Renal cortex interstitium (tissue), 11 donors: ENCODE measurements around the gene XYLT1. TPM values are rescaled to one million over a fixed set of nuclear protein-coding genes. Genes with fewer than 3 reads are reported as not detected.
A peak's percentile ranks its signal among the peaks of the same experiment; 100 is the strongest.

ENCODE experiments used
- DNase-seq, 11 donors: peaks; one replicate each; pipeline ENCODE4 v3.0.0-alpha.2; 2013; ENCODE audit warnings: low read depth in 9 of 11, low spot score in 4 of 11; ENCODE audit errors: extremely low read depth in 1 of 11
- polyA plus RNA-seq, 3 donors: library from polyadenylated mRNA; unstranded; fragments of 120-200 nt; gene quantifications; one replicate each; pipeline ENCODE4 v1.2.1, GENCODE V29; 2013; ENCODE audit not compliant: insufficient read length in 3 of 3

XYLT1 gene
- polyA plus RNA-seq, 3 donors, result 6.8 to 10.5 (median 7.8) TPM

- DNase-seq, result peak in 1 of 11 donors; percentile 31
Measured at GRCh38 chr16:17369421-17370222, 101.1 kb downstream of the XYLT1 start.

- DNase-seq, result no peak
Measured at GRCh38 chr16:17368951-17369350, 101.8 kb downstream of the XYLT1 start.

GRCh38 chr16:17368446-17368845 lies 102.3 kb downstream of the XYLT1 start:
- DNase-seq, result no peak

- no peak for DNase-seq
Measured at GRCh38 chr16:17367923-17368322, 102.8 kb downstream of the XYLT1 start.

- no peak for DNase-seq
Measured at GRCh38 chr16:17367036-17367435, 103.7 kb downstream of the XYLT1 start.

- DNase-seq, result no peak
Measured at GRCh38 chr16:17366299-17366961, 104.3 kb downstream of the XYLT1 start.

GRCh38 chr16:17365591-17366298 lies 105.0 kb downstream of the XYLT1 start:
- DNase-seq, result no peak

- no peak for DNase-seq
Measured at GRCh38 chr16:17365211-17365541, 105.6 kb downstream of the XYLT1 start.

GRCh38 chr16:17364319-17365210 lies 106.2 kb downstream of the XYLT1 start:
- DNase-seq, result peak in 1 of 11 donors; percentile 39

GRCh38 chr16:17362946-17363345 lies 107.8 kb downstream of the XYLT1 start:
- DNase-seq, result no peak

GRCh38 chr16:17362183-17362582 lies 108.6 kb downstream of the XYLT1 start:
- DNase-seq, result no peak

- DNase-seq, result no peak
Measured at GRCh38 chr16:17360693-17361122, 110.1 kb downstream of the XYLT1 start.

GRCh38 chr16:17359788-17360390 lies 110.9 kb downstream of the XYLT1 start:
- no peak for DNase-seq

- no peak for DNase-seq
Measured at GRCh38 chr16:17358846-17359245, 111.9 kb downstream of the XYLT1 start.

- no peak for DNase-seq
Measured at GRCh38 chr16:17358355-17358754, 112.4 kb downstream of the XYLT1 start.

- no peak for DNase-seq
Measured at GRCh38 chr16:17357307-17358062, 113.3 kb downstream of the XYLT1 start.

- no peak for DNase-seq
Measured at GRCh38 chr16:17356243-17356933, 114.4 kb downstream of the XYLT1 start.
